IMR-90 (cell line): ENCODE results near the gene FAM83F. TPM values are rescaled to one million over a fixed set of nuclear protein-coding genes. Genes with fewer than 3 reads are reported as not detected.

Source experiments
- ATAC-seq: fragments of 200-7000 bp; cut with Tn5 transposase; 2 replicates; pipeline ENCODE4 v1.9.1; 2020; ENCODE audit warnings: low read depth, mild to moderate bottlenecking, moderate library complexity
- BruUV-seq: library from RNA; stranded (reverse); fragments of 400-500 nt; replicated peaks from 2 replicates; lab custom pipeline; 2021; lab: Mats Ljungman, UMichigan
- CTCF ChIA-PET: fragments of 300-600 bp; formaldehyde crosslinking; extraction: SDS; loops from one replicate; lab custom pipeline; 2021; ENCODE audit warnings: antibody characterized with exemption; lab: Yijun Ruan, JAX
- POLR2A ChIA-PET: fragments of 300-600 bp; sonication (Branson Sonifier 250); formaldehyde crosslinking; loops from one replicate; lab custom pipeline; 2022; ENCODE audit warnings: antibody characterized with exemption; ENCODE audit not compliant: unreplicated experiment; lab: Charles Lee
- DNase-seq: peaks from one replicate; pipeline ENCODE4 v3.0.0; 2013
- H2AFZ ChIP-seq: replicated peaks from 2 replicates; pipeline ENCODE3; 2013; ENCODE audit warnings: low read length, mild to moderate bottlenecking; ENCODE audit not compliant: poor library complexity
- H2AK5ac ChIP-seq: 2 replicates; pipeline ENCODE4 v1.6.1; 2013; ENCODE audit warnings: low read depth, low read length, inconsistent platforms
- H2AK9ac ChIP-seq: replicated peaks from 2 replicates; pipeline ENCODE3; 2013; ENCODE audit warnings: mild to moderate bottlenecking, low read depth, low read length, moderate library complexity; ENCODE audit not compliant: poor library complexity
- H2BK120ac ChIP-seq: 2 replicates; pipeline ENCODE4 v1.6.1; 2013; ENCODE audit warnings: low read depth, low read length, inconsistent platforms
- H2BK15ac ChIP-seq: 3 replicates; pipeline ENCODE4 v1.6.1; 2013; ENCODE audit warnings: low read depth, low read length, inconsistent platforms
- H2BK20ac ChIP-seq: 2 replicates; pipeline ENCODE4 v1.6.1; 2013; ENCODE audit warnings: low read depth, mild to moderate bottlenecking, inconsistent platforms, low read length, moderate library complexity
- H2BK5ac ChIP-seq: 2 replicates; pipeline ENCODE4 v1.6.1; 2013; ENCODE audit warnings: mild to moderate bottlenecking, low read depth, low read length, inconsistent platforms; ENCODE audit not compliant: poor library complexity, severe bottlenecking
- H3K14ac ChIP-seq: replicated peaks from 2 replicates; pipeline ENCODE4 v1.6.1; 2013; ENCODE audit warnings: low read depth, low read length, inconsistent platforms
- H3K18ac ChIP-seq: 2 replicates; pipeline ENCODE4 v1.6.1; 2013; ENCODE audit warnings: low read depth, low read length, control low read depth
- H3K23ac ChIP-seq: 2 replicates; pipeline ENCODE4 v1.6.1; 2013; ENCODE audit warnings: low read depth, low read length, inconsistent platforms
- H3K27ac ChIP-seq: 2 replicates; pipeline ENCODE4 v1.5.1; 2013; ENCODE audit warnings: mild to moderate bottlenecking, control low read depth, low read length; ENCODE audit not compliant: insufficient read depth
- H3K27me3 ChIP-seq: 2 replicates; pipeline ENCODE4 v1.6.1; 2013; ENCODE audit warnings: low read length; ENCODE audit not compliant: control insufficient read depth, insufficient read depth
- H3K36me3 ChIP-seq: 2 replicates; pipeline ENCODE4 v1.6.1; 2013; ENCODE audit warnings: low read length, mixed read lengths; ENCODE audit not compliant: control insufficient read depth, insufficient read depth
- H3K4ac ChIP-seq: 2 replicates; pipeline ENCODE4 v1.6.1; 2013; ENCODE audit warnings: low read depth, low read length, inconsistent platforms
- H3K4me1 ChIP-seq: 2 replicates; pipeline ENCODE4 v1.6.1; 2013; ENCODE audit warnings: low read length, mixed read lengths; ENCODE audit not compliant: control insufficient read depth, insufficient read depth
- H3K4me2 ChIP-seq: 2 replicates; pipeline ENCODE4 v1.6.1; 2013; ENCODE audit warnings: low read depth, mild to moderate bottlenecking, control low read depth, low read length, moderate library complexity
- H3K4me3 ChIP-seq: 2 replicates; pipeline ENCODE4 v1.5.1; 2013; ENCODE audit warnings: low read depth, mild to moderate bottlenecking, control low read depth, low read length, moderate library complexity; ENCODE audit not compliant: insufficient read depth
- H3K56ac ChIP-seq: 2 replicates; pipeline ENCODE4 v1.6.1; 2013; ENCODE audit warnings: low read length, inconsistent platforms; ENCODE audit not compliant: insufficient read depth; ENCODE audit errors: extremely low read depth
- H3K79me1 ChIP-seq, 2 experiments: 2 replicates each; pipeline ENCODE4 v1.6.1; 2013; ENCODE audit warnings: low read length in 2 of 2, inconsistent platforms in 1 of 2, low read depth in 1 of 2
- H3K9ac ChIP-seq: 2 replicates; pipeline ENCODE4 v1.6.1; 2013; ENCODE audit warnings: low read depth, low read length, control low read depth
- H3K9me1 ChIP-seq: 2 replicates; pipeline ENCODE4 v1.6.1; 2013; ENCODE audit warnings: low read length, inconsistent platforms; ENCODE audit not compliant: insufficient read depth
- H3K9me3 ChIP-seq: 2 replicates; pipeline ENCODE4 v1.6.1; 2013; ENCODE audit warnings: low read length; ENCODE audit not compliant: control insufficient read depth, insufficient read depth
- H4K20me1 ChIP-seq: 2 replicates; pipeline ENCODE4 v1.6.1; 2013; ENCODE audit warnings: low read length, inconsistent platforms; ENCODE audit not compliant: insufficient read depth
- H4K5ac ChIP-seq: 2 replicates; pipeline ENCODE4 v1.6.1; 2013; ENCODE audit warnings: mild to moderate bottlenecking, low read depth, low read length, control low read depth
- H4K8ac ChIP-seq, 2 experiments: 2 replicates each; pipeline ENCODE4 v1.6.1; 2013; ENCODE audit warnings: low read depth in 2 of 2, low read length in 2 of 2, control low read depth in 1 of 2, inconsistent platforms in 1 of 2
- H4K91ac ChIP-seq: 2 replicates; pipeline ENCODE4 v1.6.1; 2013; ENCODE audit warnings: low read depth, low read length, inconsistent platforms; ENCODE audit not compliant: insufficient read depth
- BHLHE40 ChIP-seq: fragments of 150-350 bp; IDR thresholded peaks from 2 replicates; pipeline ENCODE4 v1.6.1; 2016; ENCODE audit warnings: mild to moderate bottlenecking, low read depth, low read length
- CEBPB ChIP-seq: IDR thresholded peaks from 2 replicates; pipeline ENCODE4 v1.6.1; 2012; ENCODE audit warnings: low read depth, low read length, improper control_type of control experiment
- CHD1 ChIP-seq: IDR thresholded peaks from 2 replicates; pipeline ENCODE4 v1.6.1; 2012; ENCODE audit warnings: low read depth, low read length, improper control_type of control experiment
- CTCF ChIP-seq: conservative IDR thresholded peaks from 2 replicates; pipeline ENCODE4 v1.5.1; 2012; ENCODE audit warnings: mild to moderate bottlenecking, low read depth, low read length, improper control_type of control experiment
- ELK1 ChIP-seq: fragments of 150-350 bp; IDR thresholded peaks from 2 replicates; pipeline ENCODE4 v1.6.1; 2016; ENCODE audit warnings: low read depth, mild to moderate bottlenecking, low read length, moderate library complexity, borderline replicate concordance
- FOS ChIP-seq: fragments of 150-350 bp; IDR thresholded peaks from 2 replicates; pipeline ENCODE4 v1.6.1; 2016; ENCODE audit warnings: low read depth, low read length
- MAFK ChIP-seq: IDR thresholded peaks from 2 replicates; pipeline ENCODE4 v1.6.1; 2012; ENCODE audit warnings: low read depth, low read length, improper control_type of control experiment
- MAZ ChIP-seq: IDR thresholded peaks from 2 replicates; pipeline ENCODE4 v1.6.1; 2012; ENCODE audit warnings: low read depth, mild to moderate bottlenecking, low read length, improper control_type of control experiment, moderate library complexity, borderline replicate concordance
- MXI1 ChIP-seq: IDR thresholded peaks from 2 replicates; pipeline ENCODE4 v1.6.1; 2012; ENCODE audit warnings: low read depth, mild to moderate bottlenecking, low read length, moderate library complexity, borderline replicate concordance
- NFE2L2 ChIP-seq: fragments of 150-350 bp; IDR thresholded peaks from 2 replicates; pipeline ENCODE4 v1.6.1; 2016; ENCODE audit warnings: low read depth, mild to moderate bottlenecking, low read length
- POLR2A ChIP-seq: IDR thresholded peaks from 2 replicates; pipeline ENCODE4 v1.6.1; 2012; ENCODE audit warnings: mild to moderate bottlenecking, low read depth, low read length
- RAD21 ChIP-seq: IDR thresholded peaks from 2 replicates; pipeline ENCODE4 v1.6.1; 2012; ENCODE audit warnings: low read length, improper control_type of control experiment
- RCOR1 ChIP-seq: IDR thresholded peaks from 2 replicates; pipeline ENCODE4 v1.6.1; 2012; ENCODE audit warnings: mild to moderate bottlenecking, low read length, improper control_type of control experiment; ENCODE audit not compliant: insufficient replicate concordance
- RFX5 ChIP-seq: IDR thresholded peaks from 2 replicates; pipeline ENCODE4 v1.8.0; 2012; ENCODE audit warnings: low read depth, mild to moderate bottlenecking, low read length, moderate library complexity
- SMC3 ChIP-seq: fragments of 150-350 bp; IDR thresholded peaks from 2 replicates; pipeline ENCODE4 v1.6.1; 2016; ENCODE audit warnings: low read depth, mild to moderate bottlenecking, antibody characterized with exemption, low read length, moderate library complexity
- USF2 ChIP-seq: fragments of 150-350 bp; IDR thresholded peaks from 2 replicates; pipeline ENCODE4 v1.6.1; 2017; ENCODE audit warnings: mild to moderate bottlenecking, antibody characterized with exemption, low read length, low read depth
- WGBS, 2 experiments: methylation state at CpG; one replicate each; pipeline versions ENCODE4 v1.1.5 to v1.1.7; 2013; ENCODE audit warnings: missing lambda C conversion rate in 2 of 2; ENCODE audit not compliant: insufficient read length in 1 of 2; ENCODE audit errors: extremely low coverage in 2 of 2; 5-methylcytosine and 5-hydroxymethylcytosine counted together
- dilution Hi-C: fragments of 300-500 bp; cut with HindIII; formaldehyde crosslinking; loops from one replicate; pipeline ENCODE4 v1.14.3; 2018; ENCODE audit warnings: low sequenced_read_pairs; ENCODE audit not compliant: unreplicated experiment
- in situ Hi-C: fragments of 300-500 bp; cut with MboI; formaldehyde crosslinking; loops from 3 replicates; pipeline ENCODE4 v1.14.3; 2019; ENCODE audit warnings: low sequenced_read_pairs, inconsistent platforms, mixed read lengths
- intact Hi-C: fragments of 100-400 bp; cut with micrococcal nuclease; formaldehyde crosslinking; loops from 2 replicates; pipeline ENCODE4 v1.10.0; 2022
- polyA plus RNA-seq, 3 experiments: library from polyadenylated mRNA; depleted of rRNA; stranded (reverse); fragments of >200 nt; gene quantifications; 2 replicates each; pipeline ENCODE4 v1.2.3, GENCODE V29; 2012; ENCODE audit warnings: low replicate concordance in 1 of 3
- total RNA-seq: library from RNA; depleted of rRNA; stranded (reverse); fragments of >200 nt; gene quantifications from 2 replicates; pipeline ENCODE4 v1.2.3, GENCODE V29; 2012

FAM83F gene
- total and polyA plus RNA-seq, 2 of the 4 experiments (the other 2 are of a cell fraction) = not detected

- no peaks in the 10 kb centered on the region for H3K36me3 ChIP-seq
- H3K4ac ChIP-seq = no peak overlapping the region
- no peak overlapping the region for H3K18ac ChIP-seq
- no peaks in the 10 kb centered on the region; the same call in 1 of the 2 replicates for H3K9me1 ChIP-seq
- intact Hi-C loops (no loop called here), dilution Hi-C loops (no loop called here), in situ Hi-C loops (no loop called here)
- H3K23ac ChIP-seq = no peak overlapping the region
- H2BK15ac ChIP-seq = no peak overlapping the region
- no peaks in the 10 kb centered on the region for H4K20me1 ChIP-seq
- 56% methylated on average over 3 of the region's 11 CpGs; no CpG with 5 or more reads in 1 of the 2 experiments for WGBS, 2 experiments
- no TSS peak for BruUV-seq
- H3K27me3 ChIP-seq = peaks cover 49% of the 10 kb centered on the region
- peak; percentile 36 for DNase-seq
- H2BK120ac ChIP-seq = no peak overlapping the region
- no peak overlapping the region for H4K91ac ChIP-seq
- H3K4me2 ChIP-seq = no peak overlapping the region
- peaks cover 4% of the 10 kb centered on the region for H3K4me1 ChIP-seq
- TF ChIP-seq SMC3 = no peak
- no peak for TF ChIP-seq RFX5
- no peak for TF ChIP-seq CTCF
- no peak for TF ChIP-seq CEBPB
- no peak for TF ChIP-seq POLR2A
- TF ChIP-seq ELK1 = no peak
- no peak for TF ChIP-seq MAZ
- TF ChIP-seq RAD21 = no peak
- TF ChIP-seq MXI1 = no peak
- TF ChIP-seq USF2 = no peak
- no peak for TF ChIP-seq BHLHE40
- no peak for TF ChIP-seq MAFK
- no peak for TF ChIP-seq FOS
- no peak for TF ChIP-seq NFE2L2
- no peak for TF ChIP-seq RCOR1
- no peak for TF ChIP-seq CHD1
- ChIA-PET POLR2A (no interaction called here), CTCF (no interaction called here)
- H2AK5ac ChIP-seq = no peak overlapping the region
- no peak overlapping the region for H3K9ac ChIP-seq
- no peak overlapping the region for H3K27ac ChIP-seq
- no peak overlapping the region for H3K56ac ChIP-seq
- no peak overlapping the region for H2AFZ ChIP-seq
- no peak for ATAC-seq
- H4K8ac ChIP-seq = no peak overlapping the region
- no peak overlapping the region for H2BK20ac ChIP-seq
- H2BK5ac ChIP-seq = no peak overlapping the region
- H3K9me3 ChIP-seq = no peaks in the 10 kb centered on the region
- no peak overlapping the region for H2AK9ac ChIP-seq
- H3K4me3 ChIP-seq = no peak overlapping the region
- no peak overlapping the region for H4K5ac ChIP-seq
- no peak overlapping the region for H3K14ac ChIP-seq
- H3K79me1 ChIP-seq = no peaks in the 10 kb centered on the region
Measured at GRCh38 chr22:39997939-39998726, 3.4 kb downstream of the FAM83F start.
